Neural progenitor cell (in vitro differentiated cells): ENCODE results near the gene OVOL1. TPM values are rescaled to one million over a fixed set of nuclear protein-coding genes. Genes with fewer than 3 reads are reported as not detected.

Experiments used
- DNase-seq: peaks from one replicate; pipeline ENCODE4 v3.0.0-alpha.2; 2016; ENCODE audit warnings: low spot score
- H2AFZ ChIP-seq: fragments of 200-600 bp; sonication (generic); replicated peaks from 2 replicates; pipeline ENCODE4 v1.6.1; 2016; ENCODE audit warnings: antibody characterized with exemption
- H3F3A ChIP-seq: fragments of 200-600 bp; sonication (generic); 2 replicates; pipeline ENCODE4 v1.6.1; 2016; ENCODE audit warnings: antibody characterized with exemption, low read depth
- H3K27ac ChIP-seq: fragments of 200-600 bp; sonication (generic); 2 replicates; pipeline ENCODE4 v1.5.1; 2016; ENCODE audit warnings: mild to moderate bottlenecking
- H3K27me3 ChIP-seq: fragments of 200-600 bp; sonication (generic); 2 replicates; pipeline ENCODE4 v1.6.1; 2016; ENCODE audit warnings: mild to moderate bottlenecking, moderate library complexity
- H3K36me3 ChIP-seq: fragments of 200-600 bp; sonication (generic); 2 replicates; pipeline ENCODE4 v1.5.1; 2016
- H3K4me1 ChIP-seq: fragments of 200-600 bp; sonication (generic); 2 replicates; pipeline ENCODE4 v1.6.1; 2016; ENCODE audit warnings: mixed run types
- H3K4me2 ChIP-seq: fragments of 200-600 bp; sonication (generic); 2 replicates; pipeline ENCODE4 v1.6.1; 2016
- H3K4me3 ChIP-seq: fragments of 200-600 bp; sonication (generic); 2 replicates; pipeline ENCODE4 v1.5.1; 2016
- H3K79me2 ChIP-seq: fragments of 200-600 bp; sonication (generic); 2 replicates; pipeline ENCODE4 v1.6.1; 2016; ENCODE audit warnings: low read depth
- H3K9ac ChIP-seq: fragments of 200-600 bp; sonication (generic); 2 replicates; pipeline ENCODE4 v1.6.1; 2016
- H3K9me3 ChIP-seq: fragments of 200-600 bp; sonication (generic); 2 replicates; pipeline ENCODE4 v1.5.1; 2016; ENCODE audit warnings: low read depth
- H4K20me1 ChIP-seq: fragments of 200-600 bp; sonication (generic); 2 replicates; pipeline ENCODE4 v1.6.1; 2016; ENCODE audit warnings: low read depth
- H3K27ac Mint-ChIP-seq: 3 replicates; pipeline ENCODE4 v1.8.0; 2021; ENCODE audit warnings: mixed read lengths
- H3K27me3 Mint-ChIP-seq: 2 replicates; pipeline ENCODE4 v1.8.0; 2022; ENCODE audit warnings: low read depth, mild to moderate bottlenecking, inconsistent platforms, moderate library complexity, mixed read lengths; ENCODE audit not compliant: insufficient read depth
- H3K36me3 Mint-ChIP-seq: 3 replicates; pipeline ENCODE4 v1.8.0; 2021; ENCODE audit warnings: mixed read lengths
- H3K4me1 Mint-ChIP-seq: 3 replicates; pipeline ENCODE4 v1.8.0; 2021; ENCODE audit warnings: mixed read lengths
- H3K4me3 Mint-ChIP-seq: 3 replicates; pipeline ENCODE4 v1.8.0; 2021; ENCODE audit warnings: mild to moderate bottlenecking, moderate library complexity, mixed read lengths
- H3K9me3 Mint-ChIP-seq: 3 replicates; pipeline ENCODE4 v1.8.0; 2020; ENCODE audit warnings: mixed read lengths
- CTCF ChIP-seq: fragments of 200-600 bp; sonication (generic); IDR thresholded peaks from 2 replicates; pipeline ENCODE4 v1.5.1; 2017; ENCODE audit warnings: antibody characterized with exemption, mild to moderate bottlenecking
- EZH2 ChIP-seq: fragments of 200-600 bp; sonication (generic); IDR thresholded peaks from 2 replicates; pipeline ENCODE4 v1.6.1; 2017; ENCODE audit warnings: antibody characterized with exemption, mild to moderate bottlenecking, moderate library complexity
- EZH2phosphoT487 ChIP-seq: fragments of 200-600 bp; sonication (generic); IDR thresholded peaks from 2 replicates; pipeline ENCODE4 v1.6.1; 2017; ENCODE audit warnings: antibody characterized with exemption
- total RNA-seq: library from RNA; depleted of rRNA; stranded (reverse); fragments of >200 nt; gene quantifications from 2 replicates; pipeline ENCODE4 v1.2.3, GENCODE V29; 2015; ENCODE audit warnings: low replicate concordance

OVOL1 gene
- total RNA-seq, 1 donor from 2014 or later: not detected

GRCh38 chr11:65790104-65790901, 3.4 kb downstream of the OVOL1 start:
- Histone ChIP-seq H3K4me1 (peaks cover 7% of the 10 kb centered on the region), H3K27ac (no peak overlapping the region), H3K79me2 (no peaks in the 10 kb centered on the region), H3K36me3 (no peaks in the 10 kb centered on the region), H3K9me3 (no peaks in the 10 kb centered on the region), H4K20me1 (peaks cover 10% of the 10 kb centered on the region), H3K4me2 (no peak overlapping the region), H2AFZ (no peak overlapping the region), H3K9ac (no peak overlapping the region), H3K27me3 (peaks cover 61% of the 10 kb centered on the region), H3F3A (no peaks in the 10 kb centered on the region), H3K4me3 (no peak overlapping the region)
- Mint-ChIP-seq H3K4me3 (no peak overlapping the region), H3K36me3 (no peaks in the 10 kb centered on the region), H3K27ac (no peak overlapping the region), H3K27me3 (peaks cover 35% of the 10 kb centered on the region), H3K9me3 (no peaks in the 10 kb centered on the region), H3K4me1 (peaks cover 7% of the 10 kb centered on the region)
- TF ChIP-seq EZH2 (no peak), EZH2phosphoT487 (peak; percentile 11)
- DNase-seq: peak; percentile 8

- H3K79me2 ChIP-seq: no peaks in the 10 kb centered on the region
- H3K4me3 Mint-ChIP-seq: no peak overlapping the region
- no peak overlapping the region for H3K9ac ChIP-seq
- H3K4me1 Mint-ChIP-seq: peaks cover 5% of the 10 kb centered on the region
- no peaks in the 10 kb centered on the region for H3K9me3 ChIP-seq
- H3K27ac ChIP-seq: no peak overlapping the region
- DNase-seq: no peak
- H3K36me3 Mint-ChIP-seq: no peaks in the 10 kb centered on the region
- no peaks in the 10 kb centered on the region for H3K9me3 Mint-ChIP-seq
- no peaks in the 10 kb centered on the region for H3K36me3 ChIP-seq
- H3K4me3 ChIP-seq: no peak overlapping the region
- H3K4me1 ChIP-seq: peaks cover 7% of the 10 kb centered on the region
- no peak overlapping the region for H3K4me2 ChIP-seq
- H3K27me3 Mint-ChIP-seq: peaks cover 30% of the 10 kb centered on the region
- no peak overlapping the region for H2AFZ ChIP-seq
- peaks cover 10% of the 10 kb centered on the region for H4K20me1 ChIP-seq
- peaks cover 53% of the 10 kb centered on the region for H3K27me3 ChIP-seq
- TF ChIP-seq CTCF (no peak), EZH2 (no peak)
- H3F3A ChIP-seq: no peaks in the 10 kb centered on the region
- H3K27ac Mint-ChIP-seq: no peak overlapping the region
Measured at GRCh38 chr11:65790902-65791650, 4.2 kb downstream of the OVOL1 start.

- TF ChIP-seq EZH2 (no peak), CTCF (no peak), EZH2phosphoT487 (no peak)
- Histone ChIP-seq H3K36me3 (no peaks in the 10 kb centered on the region), H3K4me2 (no peak overlapping the region), H3K4me3 (no peak overlapping the region), H4K20me1 (peaks cover 10% of the 10 kb centered on the region), H3K9ac (no peak overlapping the region), H3K27me3 (peaks cover 46% of the 10 kb centered on the region), H2AFZ (no peak overlapping the region), H3K27ac (no peak overlapping the region), H3K9me3 (no peaks in the 10 kb centered on the region), H3F3A (no peaks in the 10 kb centered on the region), H3K4me1 (peaks cover 9% of the 10 kb centered on the region), H3K79me2 (no peaks in the 10 kb centered on the region)
- Mint-ChIP-seq H3K27me3 (peaks cover 27% of the 10 kb centered on the region), H3K4me3 (no peak overlapping the region), H3K9me3 (no peaks in the 10 kb centered on the region), H3K36me3 (no peaks in the 10 kb centered on the region), H3K27ac (no peak overlapping the region), H3K4me1 (peaks cover 8% of the 10 kb centered on the region)
- no peak for DNase-seq
Measured at GRCh38 chr11:65791719-65792213, 4.9 kb downstream of the OVOL1 start.
